ENCODE results near the gene RBBP4.

DNA sequence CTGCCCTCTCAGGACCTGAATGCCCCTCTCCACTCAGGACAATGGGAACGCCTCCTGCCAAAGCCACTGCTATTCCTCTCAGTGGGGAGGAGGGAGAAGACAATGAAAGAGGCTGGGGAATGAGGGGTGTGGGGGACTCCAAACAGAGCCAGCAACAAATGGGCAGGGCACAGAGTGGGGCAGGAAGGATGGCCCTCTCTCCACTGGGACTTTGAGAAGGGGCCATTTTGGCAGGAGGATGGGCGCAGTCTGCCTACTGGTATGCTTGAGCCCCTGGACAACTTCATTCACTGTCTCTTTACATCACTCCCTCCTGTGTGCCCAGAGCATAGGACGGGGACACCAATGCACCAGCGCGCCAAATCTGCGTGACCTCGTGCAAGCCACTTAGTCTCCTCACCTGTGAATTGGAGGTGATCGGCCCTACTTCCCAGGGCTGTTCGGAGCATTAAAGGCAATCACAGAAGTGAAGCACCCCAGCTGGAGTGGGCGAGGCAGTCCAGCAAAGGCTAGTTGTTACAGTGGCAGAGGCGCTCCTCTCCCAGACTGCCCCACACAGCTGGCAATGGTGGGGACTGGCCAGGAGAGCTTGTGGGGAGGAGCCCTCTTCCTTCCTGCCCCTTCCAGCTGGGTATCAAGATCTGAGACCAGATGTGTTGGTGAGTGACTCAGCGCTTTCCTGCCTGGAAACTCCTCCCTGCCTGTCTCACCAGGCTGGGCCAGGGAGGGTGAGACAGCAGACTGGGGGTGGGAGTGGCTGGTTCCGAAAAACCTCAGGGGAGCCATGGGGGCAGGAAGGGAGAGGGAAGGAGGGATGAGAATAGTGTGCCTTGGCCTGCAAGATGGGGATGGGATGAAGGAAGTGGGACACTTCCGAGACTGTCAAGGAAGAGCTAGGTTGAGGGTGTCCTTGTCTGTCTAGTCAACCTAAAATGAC lies 73.9 kb downstream of the RBBP4 start:
- TF ChIP-seq, protein P1, sequence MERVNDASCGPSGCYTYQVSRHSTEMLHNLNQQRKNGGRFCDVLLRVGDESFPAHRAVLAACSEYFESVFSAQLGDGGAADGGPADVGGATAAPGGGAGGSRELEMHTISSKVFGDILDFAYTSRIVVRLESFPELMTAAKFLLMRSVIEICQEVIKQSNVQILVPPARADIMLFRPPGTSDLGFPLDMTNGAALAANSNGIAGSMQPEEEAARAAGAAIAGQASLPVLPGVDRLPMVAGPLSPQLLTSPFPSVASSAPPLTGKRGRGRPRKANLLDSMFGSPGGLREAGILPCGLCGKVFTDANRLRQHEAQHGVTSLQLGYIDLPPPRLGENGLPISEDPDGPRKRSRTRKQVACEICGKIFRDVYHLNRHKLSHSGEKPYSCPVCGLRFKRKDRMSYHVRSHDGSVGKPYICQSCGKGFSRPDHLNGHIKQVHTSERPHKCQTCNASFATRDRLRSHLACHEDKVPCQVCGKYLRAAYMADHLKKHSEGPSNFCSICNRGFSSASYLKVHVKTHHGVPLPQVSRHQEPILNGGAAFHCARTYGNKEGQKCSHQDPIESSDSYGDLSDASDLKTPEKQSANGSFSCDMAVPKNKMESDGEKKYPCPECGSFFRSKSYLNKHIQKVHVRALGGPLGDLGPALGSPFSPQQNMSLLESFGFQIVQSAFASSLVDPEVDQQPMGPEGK (tag by site-specific recombination; IDR thresholded peaks at IDR 0.05) = no peak
- TF ChIP-seq REPIN1 (tag by site-specific recombination; IDR thresholded peaks at IDR 0.05; ENCODE audit: low read depth) (no peak), ZNF37A (tag by site-specific recombination; IDR thresholded peaks at IDR 0.05) (no peak), ZNF335 (tag by site-specific recombination; conservative IDR thresholded peaks at IDR 0.05) (no peak; the same call in 1 of the 2 replicates), KLF1 (tag by site-specific recombination; IDR thresholded peaks at IDR 0.05) (peak; percentile 49), PBX3 (CRISPR knock-in tag; IDR thresholded peaks at IDR 0.05) (no peak), ZNF555 (tag by site-specific recombination; conservative IDR thresholded peaks at IDR 0.05) (no peak), SP2 (tag by site-specific recombination; IDR thresholded peaks at IDR 0.05) (peak; percentile 38; the same call in 1 of the 2 replicates), TCF7L2 (IDR thresholded peaks at IDR 0.05; ENCODE audit: borderline replicate concordance, low read depth, low read length) (no peak), ZNF175 (tag by site-specific recombination; IDR thresholded peaks at IDR 0.05) (no peak)
- TF ChIP-seq, protein P2, sequence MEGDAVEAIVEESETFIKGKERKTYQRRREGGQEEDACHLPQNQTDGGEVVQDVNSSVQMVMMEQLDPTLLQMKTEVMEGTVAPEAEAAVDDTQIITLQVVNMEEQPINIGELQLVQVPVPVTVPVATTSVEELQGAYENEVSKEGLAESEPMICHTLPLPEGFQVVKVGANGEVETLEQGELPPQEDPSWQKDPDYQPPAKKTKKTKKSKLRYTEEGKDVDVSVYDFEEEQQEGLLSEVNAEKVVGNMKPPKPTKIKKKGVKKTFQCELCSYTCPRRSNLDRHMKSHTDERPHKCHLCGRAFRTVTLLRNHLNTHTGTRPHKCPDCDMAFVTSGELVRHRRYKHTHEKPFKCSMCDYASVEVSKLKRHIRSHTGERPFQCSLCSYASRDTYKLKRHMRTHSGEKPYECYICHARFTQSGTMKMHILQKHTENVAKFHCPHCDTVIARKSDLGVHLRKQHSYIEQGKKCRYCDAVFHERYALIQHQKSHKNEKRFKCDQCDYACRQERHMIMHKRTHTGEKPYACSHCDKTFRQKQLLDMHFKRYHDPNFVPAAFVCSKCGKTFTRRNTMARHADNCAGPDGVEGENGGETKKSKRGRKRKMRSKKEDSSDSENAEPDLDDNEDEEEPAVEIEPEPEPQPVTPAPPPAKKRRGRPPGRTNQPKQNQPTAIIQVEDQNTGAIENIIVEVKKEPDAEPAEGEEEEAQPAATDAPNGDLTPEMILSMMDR (tag by site-specific recombination; IDR thresholded peaks at IDR 0.05) = no peak

Measured in HEK293 (cell line).